Osteocyte (in vitro differentiated cells): ENCODE data around the gene RAB17. TPM values are rescaled to one million over a fixed set of nuclear protein-coding genes. Genes with fewer than 3 reads are reported as not detected.
A peak's percentile ranks its signal among the peaks of the same experiment; 100 is the strongest.

ENCODE experiments used
- DNase-seq: peaks from one replicate; pipeline ENCODE4 v3.0.0; 2021; ENCODE audit warnings: mixed read lengths; ENCODE audit not compliant: unreplicated experiment; ENCODE audit errors: extremely low spot score
- H3K27ac Mint-ChIP-seq: one replicate; pipeline ENCODE4 v1.8.0; 2021; ENCODE audit warnings: mild to moderate bottlenecking, mixed read lengths; ENCODE audit not compliant: unreplicated experiment
- H3K27me3 Mint-ChIP-seq: one replicate; pipeline ENCODE4 v1.8.0; 2021; ENCODE audit warnings: mixed read lengths; ENCODE audit not compliant: unreplicated experiment
- H3K36me3 Mint-ChIP-seq: one replicate; pipeline ENCODE4 v1.8.0; 2021; ENCODE audit warnings: mixed read lengths; ENCODE audit not compliant: unreplicated experiment
- H3K4me1 Mint-ChIP-seq: one replicate; pipeline ENCODE4 v1.8.0; 2021; ENCODE audit warnings: mixed read lengths; ENCODE audit not compliant: unreplicated experiment
- H3K4me3 Mint-ChIP-seq: one replicate; pipeline ENCODE4 v1.8.0; 2021; ENCODE audit warnings: mild to moderate bottlenecking, moderate library complexity, mixed read lengths; ENCODE audit not compliant: unreplicated experiment
- H3K9me3 Mint-ChIP-seq: one replicate; pipeline ENCODE4 v1.8.0; 2021; ENCODE audit warnings: mixed read lengths; ENCODE audit not compliant: unreplicated experiment
- total RNA-seq: library from RNA; stranded (reverse); gene quantifications from 2 replicates; pipeline ENCODE4 v1.2.1, GENCODE V29; 2021
- TF ChIP-seq, protein P1 (sequence below): fragments of 200-600 bp; sonication (generic); IDR thresholded peaks from 2 replicates; pipeline ENCODE4 v1.5.0; 2021; ENCODE audit warnings: antibody characterized with exemption, mild to moderate bottlenecking, moderate library complexity

RAB17 gene
- total RNA-seq, 1 donor from 2014 or later = 5.2 TPM

DNA sequence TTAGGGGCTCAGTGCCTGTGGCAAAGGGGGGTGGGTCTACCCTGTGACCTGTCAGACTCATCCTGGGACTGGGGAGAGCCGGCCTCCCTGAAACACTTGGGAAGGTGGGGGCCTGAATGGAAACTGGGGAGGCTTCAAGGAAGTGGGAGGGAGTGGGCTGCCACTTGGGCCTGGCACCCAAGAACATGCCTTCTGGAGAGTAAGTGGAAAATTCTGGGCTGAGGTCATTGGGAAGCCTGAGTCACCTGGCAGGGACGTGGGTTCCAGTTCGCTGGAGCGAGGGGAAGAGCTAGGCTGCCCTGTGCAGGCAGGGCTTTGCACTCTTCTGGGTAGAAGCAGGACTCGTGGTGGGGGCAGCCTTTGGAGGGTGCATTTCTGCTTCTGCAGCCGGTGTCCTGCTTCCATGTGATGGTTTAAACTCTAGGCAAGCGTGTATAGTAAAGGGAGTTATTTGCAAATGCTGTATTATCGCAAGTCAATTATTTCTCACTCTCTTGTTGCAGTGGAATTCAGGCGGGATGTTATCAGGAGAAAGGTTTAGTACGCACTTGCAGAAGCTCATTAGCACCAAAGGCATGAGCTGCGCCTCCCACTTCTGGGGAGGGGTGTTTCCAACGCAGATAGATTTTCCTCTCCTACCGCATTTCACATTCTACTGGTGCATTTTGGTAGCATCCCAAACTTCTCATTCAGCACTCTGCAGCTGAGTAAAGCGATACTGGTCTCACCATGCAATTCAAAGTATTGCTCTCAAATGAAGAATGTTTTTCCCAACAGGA is 40.7 kb upstream of the RAB17 start:
- Mint-ChIP-seq H3K27ac (no peak overlapping the region), H3K36me3 (peaks cover 26% of the 10 kb centered on the region), H3K4me1 (peaks cover 32% of the 10 kb centered on the region), H3K9me3 (peaks cover 13% of the 10 kb centered on the region), H3K27me3 (no peaks in the 10 kb centered on the region), H3K4me3 (no peak overlapping the region)
- no peak for DNase-seq
- TF ChIP-seq, protein P1, sequence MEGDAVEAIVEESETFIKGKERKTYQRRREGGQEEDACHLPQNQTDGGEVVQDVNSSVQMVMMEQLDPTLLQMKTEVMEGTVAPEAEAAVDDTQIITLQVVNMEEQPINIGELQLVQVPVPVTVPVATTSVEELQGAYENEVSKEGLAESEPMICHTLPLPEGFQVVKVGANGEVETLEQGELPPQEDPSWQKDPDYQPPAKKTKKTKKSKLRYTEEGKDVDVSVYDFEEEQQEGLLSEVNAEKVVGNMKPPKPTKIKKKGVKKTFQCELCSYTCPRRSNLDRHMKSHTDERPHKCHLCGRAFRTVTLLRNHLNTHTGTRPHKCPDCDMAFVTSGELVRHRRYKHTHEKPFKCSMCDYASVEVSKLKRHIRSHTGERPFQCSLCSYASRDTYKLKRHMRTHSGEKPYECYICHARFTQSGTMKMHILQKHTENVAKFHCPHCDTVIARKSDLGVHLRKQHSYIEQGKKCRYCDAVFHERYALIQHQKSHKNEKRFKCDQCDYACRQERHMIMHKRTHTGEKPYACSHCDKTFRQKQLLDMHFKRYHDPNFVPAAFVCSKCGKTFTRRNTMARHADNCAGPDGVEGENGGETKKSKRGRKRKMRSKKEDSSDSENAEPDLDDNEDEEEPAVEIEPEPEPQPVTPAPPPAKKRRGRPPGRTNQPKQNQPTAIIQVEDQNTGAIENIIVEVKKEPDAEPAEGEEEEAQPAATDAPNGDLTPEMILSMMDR = no peak

DNA sequence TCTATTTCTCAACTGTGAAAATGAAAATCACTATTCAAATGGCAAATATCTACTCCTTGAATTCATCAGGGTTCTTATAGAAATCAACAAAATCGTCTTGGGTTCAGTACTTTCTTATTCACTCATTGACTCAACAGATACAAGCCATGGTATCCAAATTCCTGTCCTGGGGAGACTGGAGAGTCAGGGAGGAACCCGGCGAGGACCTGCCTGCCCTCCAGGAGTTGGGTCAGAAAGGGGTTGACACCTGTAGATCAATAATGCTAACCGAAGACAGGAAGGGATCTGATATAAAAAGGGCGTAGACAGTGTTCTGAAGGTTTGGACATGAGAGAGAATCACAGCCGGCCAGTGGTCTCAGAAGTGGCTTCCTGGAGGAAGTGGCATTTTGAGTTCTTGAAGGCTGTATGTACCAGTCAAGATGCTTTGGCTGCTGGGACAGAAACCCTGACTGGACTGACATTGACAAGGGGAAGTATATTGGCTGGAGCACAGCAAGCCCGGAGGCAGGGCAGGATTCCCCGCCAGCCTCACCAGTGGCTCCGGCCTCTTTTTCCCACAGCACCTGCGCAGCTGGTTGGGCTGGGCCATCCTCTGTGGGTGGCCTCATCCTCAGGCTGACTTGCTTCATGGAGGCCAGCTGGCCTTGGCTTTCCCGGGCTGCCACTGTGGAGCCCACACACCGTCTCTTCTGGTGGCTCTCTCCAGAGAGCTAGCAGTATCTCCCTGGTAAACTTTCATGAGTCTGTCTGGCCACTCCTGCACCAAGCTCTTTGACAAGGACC is 39.9 kb upstream of the RAB17 start:
- no peak overlapping the region for H3K4me3 Mint-ChIP-seq
- H3K9me3 Mint-ChIP-seq = peaks cover 13% of the 10 kb centered on the region
- H3K27ac Mint-ChIP-seq = no peak overlapping the region
- TF ChIP-seq, protein P1 = no peak
- no peak for DNase-seq
- H3K36me3 Mint-ChIP-seq = peaks cover 25% of the 10 kb centered on the region
- H3K27me3 Mint-ChIP-seq = no peaks in the 10 kb centered on the region
- H3K4me1 Mint-ChIP-seq = peaks cover 35% of the 10 kb centered on the region

DNA sequence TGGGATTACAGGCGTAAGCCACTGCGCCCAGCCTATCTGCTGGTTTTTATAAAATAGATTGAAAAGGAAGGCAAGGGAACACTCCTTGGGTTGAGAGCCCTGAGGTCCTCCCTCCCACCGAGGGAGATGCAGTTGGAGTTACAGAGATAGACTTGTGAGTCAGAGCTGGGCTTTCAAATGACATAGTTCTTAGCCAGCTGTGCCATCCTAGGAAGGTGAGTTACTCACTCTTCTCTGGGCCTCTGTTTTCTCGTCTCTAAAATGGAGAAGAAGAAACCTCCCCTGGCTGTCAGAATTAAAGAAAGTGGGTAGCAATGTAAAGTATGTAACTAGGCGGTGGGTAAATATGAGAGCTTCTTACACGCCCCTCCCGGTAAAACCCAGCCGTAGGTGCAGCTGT is 39.2 kb upstream of the RAB17 start:
- Mint-ChIP-seq H3K4me3 (peak overlapping the region; percentile 26), H3K27me3 (no peaks in the 10 kb centered on the region), H3K9me3 (peaks cover 9% of the 10 kb centered on the region), H3K36me3 (peaks cover 20% of the 10 kb centered on the region), H3K27ac (no peak overlapping the region), H3K4me1 (peaks cover 38% of the 10 kb centered on the region)
- no peak for DNase-seq
- TF ChIP-seq, protein P1 = no peak

DNA sequence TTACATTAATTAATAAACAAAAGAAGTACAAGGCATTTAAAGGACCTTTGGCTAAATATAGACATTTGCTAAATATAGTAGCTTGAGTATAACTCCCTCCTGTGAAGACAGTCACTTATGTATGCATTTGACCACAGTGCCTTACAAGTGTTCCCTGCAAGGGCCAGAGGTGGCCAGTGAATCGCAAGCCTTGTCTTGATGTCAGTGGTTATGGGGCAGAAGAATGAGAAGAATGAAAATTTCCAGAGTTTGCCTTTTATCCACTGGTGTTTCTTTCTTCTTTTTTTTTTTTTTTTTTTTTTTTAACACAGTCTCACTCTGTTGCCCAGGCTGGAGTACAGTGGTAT is 38.6 kb upstream of the RAB17 start:
- H3K4me3 Mint-ChIP-seq = peak overlapping the region; percentile 86
- H3K36me3 Mint-ChIP-seq = peaks cover 18% of the 10 kb centered on the region
- H3K9me3 Mint-ChIP-seq = peaks cover 4% of the 10 kb centered on the region
- TF ChIP-seq, protein P1 = no peak
- H3K4me1 Mint-ChIP-seq = peaks cover 38% of the 10 kb centered on the region
- H3K27me3 Mint-ChIP-seq = no peaks in the 10 kb centered on the region
- DNase-seq = no peak
- no peak overlapping the region for H3K27ac Mint-ChIP-seq
